Motor neuron (in vitro differentiated cells): ENCODE data around the gene KLF16. TPM values are rescaled to one million over a fixed set of nuclear protein-coding genes. Genes with fewer than 3 reads are reported as not detected.

Experiments
- ATAC-seq, 8 experiments: fragments of 200-7000 bp; cut with Tn5 transposase; replicated peaks in 6 of 8; 2 replicates each; pipeline ENCODE4 v1.8.0; 2021; ENCODE audit warnings: mild to moderate bottlenecking in 8 of 8, moderate library complexity in 8 of 8
- H3K27ac ChIP-seq, 2 donors: fragments of 250-450 bp; sonication (Bioruptor Pico); 2 replicates each; pipeline ENCODE4 v1.9.0; 2021; ENCODE audit warnings: antibody characterized with exemption in 2 of 2, mild to moderate bottlenecking in 2 of 2, moderate library complexity in 1 of 2
- H3K4me1 ChIP-seq, 2 donors: fragments of 250-450 bp; sonication (Bioruptor Pico); replicated peaks in 1 of 2; 2 replicates each; pipeline ENCODE4 v1.6.1; 2021; ENCODE audit warnings: antibody characterized with exemption in 2 of 2, mild to moderate bottlenecking in 2 of 2, moderate library complexity in 1 of 2
- H3K4me3 ChIP-seq, 5 donors: fragments of 250-450 bp; sonication (Bioruptor Pico); 2 replicates each; pipeline ENCODE4 v1.9.0; 2021; ENCODE audit warnings: antibody characterized with exemption in 5 of 5, mild to moderate bottlenecking in 5 of 5, moderate library complexity in 4 of 5
- WGBS, 10 experiments: fragments of 450-650 bp; shearing (Covaris generic); methylation state at CpG; one replicate each; pipeline ENCODE4 v1.0.0; 2022; 5-methylcytosine and 5-hydroxymethylcytosine counted together
- in situ Hi-C, 9 experiments: fragments of 400-800 bp; cut with MboI; loops; one replicate each; pipeline ENCODE4 v1.15.0; 2021; ENCODE audit warnings: low sequenced_read_pairs in 9 of 9, low pct_unique_long_range_greater_than_20kb in 2 of 9; ENCODE audit not compliant: unreplicated experiment in 9 of 9
- total RNA-seq, 8 experiments: library from RNA; unstranded; fragments of 300-600 nt; gene quantifications; 2 replicates each; pipeline versions ENCODE4 v1.2.3 to v1.2.4, GENCODE V29; 2022

KLF16 gene
- total RNA-seq, 8 experiments from 2014 or later: 2.7 to 18.6 (median 4.6) TPM

DNA sequence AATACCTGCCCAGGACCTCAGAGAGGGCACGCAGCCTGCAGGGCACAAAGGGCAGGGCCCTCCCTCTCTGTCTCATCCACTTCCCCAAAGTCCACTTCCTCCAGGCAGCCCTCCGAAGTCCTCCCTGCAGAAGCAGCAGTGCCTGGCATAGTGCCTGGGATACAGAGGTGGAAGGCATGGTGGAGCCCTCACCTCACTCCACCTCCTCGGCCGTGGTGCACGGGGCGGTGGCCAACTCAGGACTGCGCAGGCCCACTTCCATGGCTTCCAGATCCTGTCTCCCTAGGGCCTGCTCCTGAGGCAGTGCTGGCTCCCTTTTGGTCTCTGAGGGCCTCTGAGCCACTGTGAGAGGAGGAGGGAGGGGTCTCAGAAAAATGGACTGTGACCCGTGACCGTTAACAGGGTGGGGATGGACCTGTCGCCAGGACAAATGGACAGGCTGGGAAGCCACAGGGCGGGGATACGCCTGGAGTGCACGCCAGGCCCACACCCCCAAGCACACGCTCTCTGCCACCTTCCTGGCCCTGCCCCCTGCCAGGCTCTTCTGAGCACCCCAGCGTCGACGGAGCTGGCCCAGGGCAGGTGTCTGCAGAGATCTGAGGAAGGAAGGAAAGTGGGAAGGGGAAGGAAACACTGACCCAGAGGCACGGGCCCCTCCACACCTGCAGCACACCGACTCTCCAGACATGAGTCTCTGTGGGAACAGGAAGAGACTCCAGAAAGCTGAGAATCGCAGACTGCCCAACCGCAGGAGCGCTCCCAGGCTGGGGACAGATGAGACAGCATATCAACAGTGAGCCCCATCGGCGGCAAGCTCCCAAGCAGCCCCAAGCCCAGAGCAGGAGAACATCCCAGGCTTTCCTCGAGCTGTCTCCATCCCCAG, 23.5 kb downstream of the KLF16 start:
- in situ Hi-C loops: no loop called here
- peak in 2 of 8 experiments; percentile 11 to 39 for ATAC-seq

DNA sequence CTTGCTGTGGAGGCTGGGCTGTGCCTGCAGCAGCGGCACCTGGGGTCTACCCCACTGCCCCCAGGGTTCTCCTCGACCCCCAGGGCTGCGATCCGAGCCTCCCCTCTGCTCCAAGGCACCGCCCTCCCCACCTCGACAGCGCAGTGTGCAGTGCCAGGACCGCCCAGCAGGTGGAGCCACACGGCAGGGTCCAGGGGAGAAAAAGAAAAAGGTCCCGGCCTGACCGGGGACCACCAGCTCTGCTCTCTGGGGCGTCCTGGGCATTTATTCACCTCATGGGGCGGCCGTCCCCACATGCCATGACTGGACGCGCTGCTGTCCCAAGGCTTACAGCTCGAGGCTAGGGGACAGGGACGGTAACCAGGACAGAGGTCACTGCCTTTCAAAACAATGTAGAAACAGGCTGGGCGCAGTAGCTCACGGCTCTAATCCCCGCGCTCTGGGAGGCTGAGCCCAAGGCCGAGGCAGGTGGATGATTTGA, 25.7 kb downstream of the KLF16 start:
- H3K27ac ChIP-seq: no peak overlapping the region
- ATAC-seq: peak; percentile 5 to 59 (median 28)
- in situ Hi-C loops: no loop called here
- H3K4me3 ChIP-seq: no peak overlapping the region
- whole genome bisulfite sequencing, 10 experiments: 0 to 4% methylated on average over 1 to 5 of the region's 23 CpGs; no CpG with 5 or more reads in 8 of the 10 experiments
- peaks cover 2 to 36% of the 10 kb centered on the region in 2 donors for H3K4me1 ChIP-seq

More for the DNA sequence above, 23.5 kb downstream of the KLF16 start:
- Histone ChIP-seq H3K4me3 (no peak overlapping the region), H3K4me1 (peaks cover 0 to 32% of the 10 kb centered on the region in 2 donors), H3K27ac (no peak overlapping the region)
- WGBS, 10 experiments: 67 to 100% (median 92%) methylated on average over 1 to 11 of the region's 25 CpGs; no CpG with 5 or more reads in 3 of the 10 experiments

DNA sequence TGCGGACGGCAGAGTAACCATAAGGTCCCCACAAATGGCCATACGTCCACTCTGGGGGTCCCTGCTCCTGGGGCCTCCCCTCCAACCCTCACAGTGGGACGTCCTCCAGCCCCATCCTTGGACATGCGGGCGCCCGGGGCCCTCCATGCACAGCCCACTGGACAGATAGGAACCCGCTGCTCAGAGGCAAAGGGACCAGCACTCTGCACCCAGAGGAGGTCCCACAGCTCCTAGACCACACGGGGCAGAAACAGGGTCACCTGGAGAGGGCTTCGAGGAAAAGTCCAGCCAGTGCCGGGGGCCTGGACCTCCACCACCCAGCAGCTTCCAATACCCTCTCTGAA, 26.2 kb downstream of the KLF16 start:
- no peak overlapping the region for H3K27ac ChIP-seq
- peaks cover 2 to 33% of the 10 kb centered on the region in 2 donors for H3K4me1 ChIP-seq
- ATAC-seq: peak in 3 of 8 experiments; percentile 2 to 4 (median 3)
- no peak overlapping the region for H3K4me3 ChIP-seq
- 0 to 100% (median 56%) methylated on average over 1 to 5 of the region's 11 CpGs; no CpG with 5 or more reads in 7 of the 10 experiments for WGBS, 10 experiments
- in situ Hi-C loops: no loop called here

DNA sequence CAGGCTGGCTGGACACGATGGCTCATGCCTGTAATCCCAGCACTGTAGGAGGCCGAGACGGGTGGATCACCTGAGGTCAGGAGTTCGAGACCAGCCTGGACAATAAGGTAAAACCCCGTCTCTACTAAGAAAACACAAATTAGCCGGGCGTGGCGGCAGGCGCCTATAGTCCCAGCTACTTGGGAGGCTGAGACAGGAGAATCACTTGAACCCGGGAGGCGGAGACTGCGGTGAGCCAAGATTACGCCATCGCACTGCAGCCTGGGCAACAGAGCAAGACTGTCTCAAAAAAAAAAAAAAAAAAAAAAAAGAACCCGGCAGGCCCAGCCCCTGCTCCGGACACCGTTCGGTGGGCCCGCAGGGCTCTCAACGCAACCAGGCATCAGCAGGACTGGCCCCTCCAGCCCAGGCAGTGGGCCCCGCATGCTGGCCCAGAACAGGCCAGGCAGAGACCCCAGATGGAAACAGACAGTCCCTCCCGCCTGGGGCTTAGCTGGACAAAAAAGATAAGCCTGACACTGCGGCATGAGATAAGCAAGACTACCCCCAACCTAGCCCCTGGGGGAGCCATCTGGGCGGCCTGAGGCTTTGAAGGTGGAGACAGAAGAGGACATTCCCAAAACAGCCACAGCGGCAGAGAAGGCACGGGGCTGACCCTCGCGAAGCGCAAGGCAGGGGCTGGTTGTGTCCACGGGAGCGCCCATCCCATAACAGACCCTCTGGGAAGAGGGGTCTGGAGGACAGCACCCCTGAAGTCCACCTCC, 26.7 kb downstream of the KLF16 start:
- Histone ChIP-seq H3K4me1 (peaks cover 2 to 30% of the 10 kb centered on the region in 2 donors), H3K27ac (no peak overlapping the region), H3K4me3 (no peak overlapping the region)
- 87 to 100% (median 96%) methylated on average over 2 to 4 of the region's 31 CpGs; no CpG with 5 or more reads in 6 of the 10 experiments for WGBS, 10 experiments
- in situ Hi-C loops: no loop called here
- peak in 1 of 8 experiments; percentile 1 for ATAC-seq

DNA sequence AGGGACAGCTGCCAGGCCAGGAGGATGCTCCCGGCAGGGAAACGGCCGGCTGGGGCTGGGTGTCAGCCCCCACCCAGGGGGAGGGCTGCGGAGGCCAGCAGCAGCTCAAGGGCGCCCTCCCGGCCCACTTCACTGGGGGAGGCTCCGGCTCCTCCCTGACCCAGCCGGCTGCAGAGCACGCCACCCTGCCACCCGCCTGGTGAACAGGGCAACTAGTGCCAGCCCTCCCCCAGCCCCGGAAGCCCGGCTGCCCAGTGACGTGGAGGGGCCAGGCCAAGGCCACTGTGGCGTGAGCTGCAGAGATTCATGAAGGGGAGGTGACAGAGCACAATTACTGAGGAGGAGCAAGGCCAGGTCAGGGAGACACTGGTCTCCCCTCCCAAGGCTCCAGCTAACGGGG, 29.8 kb downstream of the KLF16 start:
- peaks cover 2 to 13% of the 10 kb centered on the region in 2 donors for H3K4me1 ChIP-seq
- peak overlapping the region in 1 of 2 donors; percentile 6 for H3K27ac ChIP-seq
- in situ Hi-C loops: no loop called here
- no peak overlapping the region for H3K4me3 ChIP-seq
- 83% methylated on average over 1 of the region's 15 CpGs; no CpG with 5 or more reads in 9 of the 10 experiments for WGBS, 10 experiments
- peak in 4 of 8 experiments; percentile 15 to 53 (median 28) for ATAC-seq

DNA sequence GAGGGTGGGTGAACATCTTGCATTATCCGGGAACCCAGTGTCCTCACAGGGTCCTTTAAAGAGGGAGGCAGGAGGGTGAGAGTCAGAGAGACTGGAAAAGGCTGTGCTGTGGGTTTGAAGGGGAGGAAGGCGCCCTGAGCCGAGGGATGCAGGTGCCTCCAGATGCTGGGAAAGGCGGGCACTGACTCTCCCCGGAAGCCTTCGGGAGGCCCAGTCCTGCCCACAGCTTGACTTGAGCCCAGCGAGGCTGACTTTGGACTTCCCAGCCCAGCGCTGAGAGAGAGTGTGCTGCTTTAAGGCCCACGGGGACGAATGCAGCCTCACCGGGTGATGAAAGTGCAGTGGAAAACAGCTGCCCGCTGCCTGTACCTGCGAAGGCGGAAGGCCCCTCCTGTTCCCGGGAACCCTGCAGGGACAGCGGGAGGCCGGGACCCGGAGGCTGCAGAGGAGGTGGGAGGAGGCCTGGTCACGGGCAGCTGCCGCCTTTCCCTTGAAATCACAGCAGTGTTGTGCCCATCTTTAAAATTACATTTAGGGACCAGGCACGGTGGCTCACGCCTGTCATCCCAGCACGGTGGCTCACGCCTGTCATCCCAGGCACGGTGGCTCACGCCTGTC, 31.2 kb downstream of the KLF16 start:
- WGBS, 10 experiments: 60 to 100% (median 93%) methylated on average over 1 to 11 of the region's 26 CpGs; no CpG with 5 or more reads in 2 of the 10 experiments

DNA sequence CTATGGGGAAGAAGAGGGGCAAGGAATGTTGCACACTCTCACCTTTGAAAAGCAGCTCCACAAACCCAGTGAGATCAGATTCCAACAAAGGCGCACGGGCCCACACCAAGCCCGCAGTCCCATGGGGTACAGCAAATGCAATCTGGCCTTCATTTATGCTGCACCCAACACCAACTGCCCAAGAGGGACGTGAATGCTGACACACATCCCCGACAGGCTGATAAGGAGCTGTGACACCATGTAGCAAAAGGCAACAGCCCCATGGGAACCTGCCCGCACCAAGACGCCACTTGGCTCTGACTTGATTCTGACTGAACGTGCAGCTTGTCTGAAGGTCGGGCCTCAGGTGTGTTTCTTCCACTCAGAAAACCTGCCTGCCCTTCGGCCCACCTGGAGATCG, 32.4 kb downstream of the KLF16 start:
- no peak overlapping the region for H3K27ac ChIP-seq
- WGBS, 10 experiments: 90 to 100% (median 97%) methylated on average over 2 to 7 of the region's 11 CpGs; no CpG with 5 or more reads in 5 of the 10 experiments
- no peak for ATAC-seq
- peaks cover 4 to 18% of the 10 kb centered on the region in 2 donors for H3K4me1 ChIP-seq
- in situ Hi-C loops: no loop called here
- H3K4me3 ChIP-seq: no peak overlapping the region

More for the DNA sequence above, 31.2 kb downstream of the KLF16 start:
- Histone ChIP-seq H3K4me3 (no peak overlapping the region), H3K4me1 (peaks cover 2 to 8% of the 10 kb centered on the region in 2 donors), H3K27ac (no peak overlapping the region)
- no peak for ATAC-seq
- in situ Hi-C loops: no loop called here

DNA sequence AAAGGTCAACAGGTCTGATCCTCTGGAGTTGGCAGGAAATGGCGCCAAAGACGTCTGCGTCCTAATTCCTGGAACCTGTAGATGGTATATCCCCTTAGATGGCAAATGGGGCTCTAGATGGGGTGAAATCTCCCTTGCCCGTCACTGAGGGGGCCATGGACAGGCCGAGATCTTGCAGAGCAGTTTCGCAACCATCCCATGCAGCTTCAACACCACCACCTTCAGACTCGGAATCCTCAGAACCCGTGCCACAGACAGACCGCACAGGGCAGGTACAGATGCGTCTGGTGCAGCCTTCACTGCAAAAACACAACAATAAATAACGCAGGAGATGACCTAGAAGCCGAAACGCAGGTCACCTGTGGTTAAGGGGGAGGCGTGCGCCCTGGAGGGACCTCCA, 32.8 kb downstream of the KLF16 start:
- no peak overlapping the region for H3K4me3 ChIP-seq
- WGBS, 10 experiments: 80 to 100% (median 98%) methylated on average over 1 to 12 of the region's 15 CpGs; no CpG with 5 or more reads in 5 of the 10 experiments
- ATAC-seq: no peak
- in situ Hi-C loops: no loop called here
- no peak overlapping the region for H3K27ac ChIP-seq
- peaks cover 4 to 22% of the 10 kb centered on the region in 2 donors for H3K4me1 ChIP-seq

DNA sequence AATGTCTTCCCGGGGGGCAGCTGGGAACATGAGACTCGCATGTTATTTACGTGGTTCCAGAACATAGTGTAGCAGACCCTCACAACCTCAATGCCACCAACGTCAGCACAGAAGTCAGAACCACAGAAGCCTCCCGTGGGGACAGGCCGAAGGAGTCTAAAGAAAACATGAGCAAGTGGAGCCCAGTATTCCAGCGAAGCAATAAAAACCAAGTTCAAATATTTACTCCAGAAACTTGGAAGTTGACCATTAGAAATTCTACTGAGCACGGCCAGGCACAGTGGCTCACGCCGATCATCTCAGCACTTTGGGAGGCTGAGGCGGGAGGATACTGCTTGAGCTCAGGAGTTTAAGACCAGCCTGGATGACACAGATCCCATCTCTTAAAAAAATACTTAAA, 33.4 kb downstream of the KLF16 start:
- H3K27ac ChIP-seq: no peak overlapping the region
- in situ Hi-C loops: no loop called here
- H3K4me3 ChIP-seq: no peak overlapping the region
- H3K4me1 ChIP-seq: peaks cover 4 to 22% of the 10 kb centered on the region in 2 donors
- 80 to 100% (median 97%) methylated on average over 1 to 8 of the region's 11 CpGs; no CpG with 5 or more reads in 2 of the 10 experiments for WGBS, 10 experiments
- ATAC-seq: no peak

DNA sequence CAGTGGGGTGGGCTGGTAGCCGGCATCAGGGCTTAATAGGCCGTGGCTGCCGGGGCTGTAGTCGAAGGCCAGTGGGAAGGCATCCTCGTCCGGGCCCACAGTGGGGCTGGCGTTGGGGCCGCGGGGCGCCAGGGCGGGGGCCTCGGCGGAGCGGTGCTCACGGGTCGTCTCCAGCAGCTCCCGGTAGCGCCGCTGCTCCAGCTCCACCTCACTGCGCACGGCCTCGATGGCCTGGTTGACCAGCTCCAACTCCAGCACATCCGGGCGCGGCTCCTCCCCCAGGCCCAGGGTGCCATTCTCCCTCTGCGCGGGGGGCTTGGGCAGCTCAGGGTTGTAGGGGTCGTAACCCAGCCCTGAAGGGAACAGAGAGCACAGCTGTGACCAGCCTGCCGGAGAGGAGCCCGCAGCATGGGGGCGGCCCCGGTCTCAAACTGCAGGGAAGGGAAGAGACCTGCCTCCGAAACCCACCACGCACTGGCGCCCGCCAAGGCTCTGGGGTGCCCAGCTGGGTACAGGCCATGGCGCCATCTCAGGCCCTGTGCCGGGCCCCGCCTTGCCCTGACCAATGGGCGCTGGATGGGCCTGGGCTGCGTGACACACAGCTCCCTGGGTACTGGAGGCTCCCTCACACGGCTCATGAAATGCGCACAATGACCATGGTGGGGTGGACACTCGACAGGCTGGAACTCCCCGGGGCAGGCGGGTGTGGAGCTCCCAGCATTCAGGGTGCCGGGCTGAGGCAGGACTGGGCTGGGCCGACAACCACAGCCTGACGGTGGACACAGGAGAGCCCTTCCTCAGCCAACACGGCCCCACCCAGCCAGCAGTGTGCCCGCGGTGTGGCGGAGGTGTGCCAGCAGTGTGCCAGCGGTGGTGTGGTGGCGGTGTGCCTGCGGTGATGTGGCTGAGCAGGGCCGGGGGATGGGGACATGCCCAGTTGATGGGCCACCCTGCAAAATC, 34.8 kb downstream of the KLF16 start:
- in situ Hi-C loops: no loop called here
- Histone ChIP-seq H3K4me3 (no peak overlapping the region), H3K4me1 (peaks cover 2 to 18% of the 10 kb centered on the region in 2 donors), H3K27ac (no peak overlapping the region)
- 28 to 96% (median 82%) methylated on average over 2 to 7 of the region's 57 CpGs; no CpG with 5 or more reads in 3 of the 10 experiments for WGBS, 10 experiments
- ATAC-seq: peak in 4 of 8 experiments; percentile 8 to 82 (median 65)

DNA sequence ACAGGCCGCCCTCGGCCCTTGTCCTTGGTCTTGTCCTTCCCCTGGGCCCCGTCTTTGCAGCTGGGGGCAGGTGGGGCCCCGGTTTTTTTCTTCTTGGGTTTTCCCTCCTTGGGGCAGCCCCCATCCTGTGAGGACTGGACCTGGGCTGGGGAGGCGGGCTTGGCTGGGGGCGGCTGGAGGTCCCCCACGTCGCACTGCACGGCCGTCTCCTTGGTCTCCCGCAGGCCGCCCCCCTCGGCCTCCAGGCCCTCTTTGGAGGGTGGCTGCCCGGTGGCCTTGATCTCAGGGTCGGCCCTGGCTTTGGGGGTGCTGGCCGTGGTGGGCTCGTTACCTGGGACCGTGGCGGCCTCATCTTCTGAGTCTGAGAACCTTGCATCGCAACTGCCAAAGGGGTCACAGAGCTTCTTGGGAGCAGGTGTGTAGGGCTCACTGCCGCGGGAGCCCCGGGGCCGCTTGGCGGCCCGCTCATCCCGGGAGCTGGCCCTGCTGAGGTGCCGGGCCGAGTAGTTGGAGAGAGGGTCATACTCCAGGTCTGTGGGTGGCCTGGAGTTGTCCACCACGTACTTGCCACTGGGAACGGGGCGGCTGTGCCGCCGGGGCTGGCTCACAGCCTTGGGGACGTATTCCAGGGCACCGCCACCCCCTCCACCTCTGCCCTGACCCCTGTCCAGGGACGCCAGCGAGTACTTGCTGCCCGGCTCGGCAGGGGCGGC, 35.7 kb downstream of the KLF16 start:
- H3K4me1 ChIP-seq: peaks cover 2 to 17% of the 10 kb centered on the region in 2 donors
- H3K4me3 ChIP-seq: no peak overlapping the region
- in situ Hi-C loops: no loop called here
- peak in 1 of 8 experiments; percentile 1 for ATAC-seq
- no peak overlapping the region for H3K27ac ChIP-seq
- WGBS, 10 experiments: 87 to 100% (median 100%) methylated on average over 2 to 3 of the region's 41 CpGs; no CpG with 5 or more reads in 6 of the 10 experiments
